IMR-90 (cell line): ENCODE data around the gene PSMB5.

ENCODE experiments used
- BHLHE40 ChIP-seq: fragments of 150-350 bp; IDR thresholded peaks from 2 replicates; pipeline ENCODE4 v1.6.1; 2016; ENCODE audit warnings: mild to moderate bottlenecking, low read depth, low read length
- CEBPB ChIP-seq: IDR thresholded peaks from 2 replicates; pipeline ENCODE4 v1.6.1; 2012; ENCODE audit warnings: low read depth, low read length, improper control_type of control experiment
- CTCF ChIP-seq: conservative IDR thresholded peaks from 2 replicates; pipeline ENCODE4 v1.5.1; 2012; ENCODE audit warnings: mild to moderate bottlenecking, low read depth, low read length, improper control_type of control experiment
- FOS ChIP-seq: fragments of 150-350 bp; IDR thresholded peaks from 2 replicates; pipeline ENCODE4 v1.6.1; 2016; ENCODE audit warnings: low read depth, low read length
- MAFK ChIP-seq: IDR thresholded peaks from 2 replicates; pipeline ENCODE4 v1.6.1; 2012; ENCODE audit warnings: low read depth, low read length, improper control_type of control experiment
- MXI1 ChIP-seq: IDR thresholded peaks from 2 replicates; pipeline ENCODE4 v1.6.1; 2012; ENCODE audit warnings: low read depth, mild to moderate bottlenecking, low read length, moderate library complexity, borderline replicate concordance
- POLR2A ChIP-seq: IDR thresholded peaks from 2 replicates; pipeline ENCODE4 v1.6.1; 2012; ENCODE audit warnings: mild to moderate bottlenecking, low read depth, low read length
- RAD21 ChIP-seq: IDR thresholded peaks from 2 replicates; pipeline ENCODE4 v1.6.1; 2012; ENCODE audit warnings: low read length, improper control_type of control experiment
- RCOR1 ChIP-seq: IDR thresholded peaks from 2 replicates; pipeline ENCODE4 v1.6.1; 2012; ENCODE audit warnings: mild to moderate bottlenecking, low read length, improper control_type of control experiment; ENCODE audit not compliant: insufficient replicate concordance
- RFX5 ChIP-seq: IDR thresholded peaks from 2 replicates; pipeline ENCODE4 v1.8.0; 2012; ENCODE audit warnings: low read depth, mild to moderate bottlenecking, low read length, moderate library complexity
- SMC3 ChIP-seq: fragments of 150-350 bp; IDR thresholded peaks from 2 replicates; pipeline ENCODE4 v1.6.1; 2016; ENCODE audit warnings: low read depth, mild to moderate bottlenecking, antibody characterized with exemption, low read length, moderate library complexity
- TF ChIP-seq, protein P1 (sequence below): fragments of 150-350 bp; IDR thresholded peaks from 2 replicates; pipeline ENCODE4 v1.6.1; 2017; ENCODE audit warnings: mild to moderate bottlenecking, antibody characterized with exemption, low read length, low read depth

DNA sequence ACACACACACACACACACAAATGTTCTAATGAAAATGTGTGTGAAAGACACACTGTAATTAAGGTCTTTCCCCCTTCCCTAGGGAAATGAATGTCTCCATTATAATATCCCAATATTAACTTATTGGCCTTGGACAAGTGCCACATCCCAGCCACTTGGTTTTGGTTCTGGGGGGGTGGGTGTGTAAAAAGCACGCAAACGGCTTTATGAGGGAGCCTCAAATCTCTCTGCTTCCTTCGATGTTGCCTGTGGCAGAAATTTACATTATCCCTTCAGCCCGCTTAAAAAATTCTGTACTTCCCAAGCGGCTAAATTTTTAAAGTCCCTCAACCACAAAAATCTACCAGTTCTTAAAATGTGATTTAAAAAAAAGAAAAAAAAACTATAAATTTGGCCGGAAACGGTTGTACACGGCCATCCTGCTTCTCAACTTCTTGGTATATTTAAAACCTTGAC lies 25.2 kb downstream of the PSMB5 start:
- TF ChIP-seq MXI1: no peak
- TF ChIP-seq CTCF: no peak
- no peak for TF ChIP-seq CEBPB
- no peak for TF ChIP-seq POLR2A
- TF ChIP-seq, protein P1, sequence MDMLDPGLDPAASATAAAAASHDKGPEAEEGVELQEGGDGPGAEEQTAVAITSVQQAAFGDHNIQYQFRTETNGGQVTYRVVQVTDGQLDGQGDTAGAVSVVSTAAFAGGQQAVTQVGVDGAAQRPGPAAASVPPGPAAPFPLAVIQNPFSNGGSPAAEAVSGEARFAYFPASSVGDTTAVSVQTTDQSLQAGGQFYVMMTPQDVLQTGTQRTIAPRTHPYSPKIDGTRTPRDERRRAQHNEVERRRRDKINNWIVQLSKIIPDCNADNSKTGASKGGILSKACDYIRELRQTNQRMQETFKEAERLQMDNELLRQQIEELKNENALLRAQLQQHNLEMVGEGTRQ: no peak
- TF ChIP-seq RFX5: no peak
- TF ChIP-seq BHLHE40: no peak
- TF ChIP-seq RCOR1: no peak
- TF ChIP-seq FOS: no peak
- TF ChIP-seq SMC3: no peak
- no peak for TF ChIP-seq RAD21
- no peak for TF ChIP-seq MAFK
